Peyer's patch (tissue), 4 donors: Measurements from ENCODE around the gene CCDC196. TPM values are rescaled to one million over a fixed set of nuclear protein-coding genes. Genes with fewer than 3 reads are reported as not detected.

Source experiments
- DNase-seq, 3 donors: peaks; one replicate each; pipeline ENCODE4 v3.0.0-alpha.2; 2017 to 2019
- H3K27ac ChIP-seq, 4 donors: fragments of 200-600 bp; sonication (generic); one replicate each; pipeline ENCODE4 v1.5.1; 2016 to 2019
- H3K27me3 ChIP-seq, 2 donors: fragments of 200-600 bp; sonication (generic); one replicate each; pipeline ENCODE4 v1.5.1; 2019
- H3K36me3 ChIP-seq, 3 donors: fragments of 200-600 bp; sonication (generic); one replicate each; pipeline ENCODE4 v1.5.1; 2016 to 2019
- H3K4me1 ChIP-seq, 4 donors: fragments of 200-600 bp; sonication (generic); one replicate each; pipeline ENCODE4 v1.5.1; 2016 to 2019
- H3K4me3 ChIP-seq, 4 donors: fragments of 200-600 bp; sonication (generic); 1 replicate in 3 of 4; 2 replicates in 1 of 4; pipeline ENCODE4 v1.5.1; 2016 to 2019; ENCODE audit warnings: mild to moderate bottlenecking in 1 of 4
- H3K9me3 ChIP-seq, 4 donors: fragments of 200-600 bp; sonication (generic); one replicate each; pipeline ENCODE4 v1.5.1; 2016 to 2019; ENCODE audit warnings: mild to moderate bottlenecking in 1 of 4
- CTCF ChIP-seq, 6 experiments: fragments of 450-650 bp in 4 of 6; fragments of 200-600 bp in 2 of 6; sonication (generic) in 1 of 6; IDR thresholded peaks; one replicate each; pipeline ENCODE4 v1.5.1; 2017 to 2019; ENCODE audit warnings: antibody characterized with exemption in 6 of 6, mild to moderate bottlenecking in 3 of 6, moderate library complexity in 1 of 6
- POLR2A ChIP-seq, 2 donors: fragments of 450-650 bp; IDR thresholded peaks; one replicate each; pipeline ENCODE4 v1.5.1; 2017; ENCODE audit warnings: antibody characterized with exemption in 2 of 2, mild to moderate bottlenecking in 2 of 2, moderate library complexity in 2 of 2
- total RNA-seq, 4 donors: library from RNA; depleted of rRNA; stranded (reverse); fragments of >200 nt; gene quantifications; one replicate each; pipeline ENCODE4 v1.1.0, GENCODE V29; 2016

The CCDC196 gene
- total RNA-seq, 4 donors from 2014 or later: not detected

GRCh38 chr14:66503532-66503931, 17.4 kb downstream of the CCDC196 start:
- H3K36me3 ChIP-seq: no peaks in the 10 kb centered on the region
- no peak for DNase-seq
- TF ChIP-seq CTCF (IDR thresholded peaks at IDR 0.05): no peak
- TF ChIP-seq POLR2A (IDR thresholded peaks at IDR 0.05): no peak

GRCh38 chr14:66507181-66507721, 21.1 kb downstream of the CCDC196 start:
- TF ChIP-seq POLR2A (IDR thresholded peaks at IDR 0.05) (no peak), CTCF (IDR thresholded peaks at IDR 0.05) (no peak)
- Histone ChIP-seq H3K4me1 (peaks cover 0 to 7% (median 0%) of the 10 kb centered on the region in 4 donors), H3K27ac (peak overlapping the region; percentile 78 to 92 (median 88)), H3K27me3 (no peaks in the 10 kb centered on the region), H3K36me3 (no peaks in the 10 kb centered on the region), H3K9me3 (no peaks in the 10 kb centered on the region), H3K4me3 (peak overlapping the region; percentile 73 to 88 (median 80))
- DNase-seq: peak in 1 of 3 donors; percentile 17

More at GRCh38 chr14:66503532-66503931, 17.4 kb downstream of the CCDC196 start:
- Histone ChIP-seq H3K4me3 (no peak overlapping the region), H3K27ac (no peak overlapping the region), H3K9me3 (no peaks in the 10 kb centered on the region), H3K27me3 (no peaks in the 10 kb centered on the region), H3K4me1 (no peaks in the 10 kb centered on the region)

GRCh38 chr14:66507722-66508546, 21.8 kb downstream of the CCDC196 start, which contains the start of gene GPHN:
GPHN (plus strand) TSS chr14:66508147.
- peak within 1 kb of the TSS; percentile 73 to 88 (median 80) for H3K4me3 ChIP-seq
- peak within 1 kb of the TSS; percentile 78 to 92 (median 88) for H3K27ac ChIP-seq
- peak; percentile 87 to 97 (median 97) for DNase-seq
- H3K27me3 ChIP-seq: no peaks in the 10 kb centered on the region
- TF ChIP-seq CTCF (IDR thresholded peaks at IDR 0.05): peak in 4 of 6 experiments; percentile 27 to 38 (median 32)
- TF ChIP-seq POLR2A (IDR thresholded peaks at IDR 0.05): peak; percentile 65 to 89
- no peaks in the 10 kb centered on the region for H3K36me3 ChIP-seq
- H3K9me3 ChIP-seq: no peaks in the 10 kb centered on the region
- peaks cover 0 to 7% (median 0%) of the 10 kb centered on the region in 4 donors for H3K4me1 ChIP-seq

GRCh38 chr14:66508547-66508845, 22.3 kb downstream of the CCDC196 start:
- H3K9me3 ChIP-seq: no peaks in the 10 kb centered on the region
- no peaks in the 10 kb centered on the region for H3K36me3 ChIP-seq
- H3K27ac ChIP-seq: peak overlapping the region; percentile 78 to 92 (median 88)
- no peaks in the 10 kb centered on the region for H3K27me3 ChIP-seq
- no peak for TF ChIP-seq POLR2A (IDR thresholded peaks at IDR 0.05)
- no peak for TF ChIP-seq CTCF (IDR thresholded peaks at IDR 0.05)
- no peak for DNase-seq
- H3K4me3 ChIP-seq: peak overlapping the region; percentile 73 to 88 (median 80)
- H3K4me1 ChIP-seq: peaks cover 0 to 7% (median 0%) of the 10 kb centered on the region in 4 donors

- no peaks in the 10 kb centered on the region for H3K36me3 ChIP-seq
- H3K4me1 ChIP-seq: peaks cover 0 to 7% (median 0%) of the 10 kb centered on the region in 4 donors
- DNase-seq: peak; percentile 26 to 63 (median 62)
- peak overlapping the region; percentile 73 to 88 (median 80) for H3K4me3 ChIP-seq
- H3K27ac ChIP-seq: peak overlapping the region; percentile 78 to 92 (median 88)
- no peak for TF ChIP-seq CTCF (IDR thresholded peaks at IDR 0.05)
- TF ChIP-seq POLR2A (IDR thresholded peaks at IDR 0.05): no peak
- H3K27me3 ChIP-seq: no peaks in the 10 kb centered on the region
- H3K9me3 ChIP-seq: no peaks in the 10 kb centered on the region
Measured at GRCh38 chr14:66508846-66509621, 22.9 kb downstream of the CCDC196 start.
